ENCODE data around the gene TARBP2. TPM values are rescaled to one million over a fixed set of nuclear protein-coding genes. Genes with fewer than 3 reads are reported as not detected.
"Not testable (repeated sequence)": the region's sequence is repeated elsewhere in the genome, so short reads cannot be mapped to it uniquely, and the experiment has no call there.

TARBP2 gene
- total RNA-seq, 1 donor from 2014 or later, result 23.8 TPM

- DNase-seq, result no peak
Measured at GRCh38 chr12:53515291-53515680, 14.2 kb downstream of the TARBP2 start.

DNA sequence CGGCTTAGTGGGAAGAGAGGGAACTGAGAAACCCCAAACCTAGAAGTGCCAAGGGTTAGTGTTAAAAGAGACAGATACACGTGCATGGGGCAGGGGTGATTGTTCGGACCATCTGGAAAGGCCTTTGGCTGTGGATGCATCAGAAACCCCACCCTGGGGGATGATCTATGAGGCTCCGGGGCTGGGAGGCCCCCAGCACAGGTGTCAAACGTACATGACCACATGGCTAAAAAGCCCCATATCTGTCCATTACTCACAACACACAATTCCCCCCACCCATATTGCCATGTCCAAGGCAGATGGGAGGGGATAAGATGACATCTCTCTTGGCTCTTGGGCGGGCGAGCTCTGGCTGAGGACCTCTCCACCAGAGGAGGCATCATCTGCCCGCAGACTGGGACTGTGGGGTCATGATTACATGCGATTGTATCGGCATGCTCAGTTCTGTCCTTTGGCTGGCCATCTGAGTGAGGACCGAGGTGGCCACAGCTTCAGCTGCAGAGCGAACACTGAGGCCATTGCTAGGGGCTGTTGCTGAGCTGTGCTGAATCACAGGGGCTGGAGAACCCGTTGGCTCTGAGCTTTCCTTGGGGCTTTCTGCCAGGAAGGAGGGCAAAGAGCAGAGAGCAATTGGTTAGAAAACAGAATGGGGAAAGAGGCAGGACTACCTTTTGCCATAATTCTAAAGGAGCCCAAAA lies 15.8 kb downstream of the TARBP2 start:
- DNase-seq, result no peak

- DNase-seq, result no peak
Measured at GRCh38 chr12:53518381-53518780, 17.3 kb downstream of the TARBP2 start.

DNA sequence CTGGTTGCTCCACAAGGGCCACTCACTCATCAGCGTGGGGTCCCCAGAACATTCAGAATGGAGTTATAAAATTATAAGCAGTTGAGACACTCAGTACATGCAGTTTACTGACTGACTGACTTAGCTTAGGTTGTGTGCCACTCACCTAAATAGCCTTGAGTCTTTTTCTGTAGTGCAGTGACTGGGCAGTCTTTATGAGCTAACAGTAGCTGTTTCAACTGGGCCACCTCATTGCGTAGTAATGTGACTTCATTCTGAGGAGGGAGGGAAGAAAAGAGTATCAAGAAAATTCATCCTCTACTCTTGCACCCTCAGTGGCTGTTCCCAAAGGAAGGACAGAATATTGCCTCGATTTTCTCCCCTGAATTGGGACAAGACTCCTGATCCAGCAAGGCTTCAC lies 22.0 kb downstream of the TARBP2 start:
- DNase-seq, result no peak

DNA sequence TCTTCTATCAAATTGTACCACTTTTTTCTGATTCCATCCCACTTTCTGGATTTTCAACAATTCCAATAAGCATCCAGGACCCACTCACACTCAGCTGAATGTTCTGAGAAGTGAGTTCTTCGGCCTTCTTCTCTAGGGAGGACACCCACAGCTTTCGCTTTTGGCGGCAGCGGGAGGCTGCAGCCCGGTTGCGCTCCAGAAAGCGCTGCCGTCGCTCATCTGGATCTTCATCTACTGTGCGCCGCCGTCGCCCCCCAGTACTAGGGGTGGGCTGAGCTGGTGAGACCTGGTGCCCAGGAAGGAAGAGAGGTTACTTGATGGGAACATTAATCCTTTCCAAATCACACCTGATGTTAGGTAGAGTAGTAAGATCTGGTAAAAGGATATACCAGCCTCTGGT lies 23.4 kb downstream of the TARBP2 start:
- no peak for DNase-seq

DNA sequence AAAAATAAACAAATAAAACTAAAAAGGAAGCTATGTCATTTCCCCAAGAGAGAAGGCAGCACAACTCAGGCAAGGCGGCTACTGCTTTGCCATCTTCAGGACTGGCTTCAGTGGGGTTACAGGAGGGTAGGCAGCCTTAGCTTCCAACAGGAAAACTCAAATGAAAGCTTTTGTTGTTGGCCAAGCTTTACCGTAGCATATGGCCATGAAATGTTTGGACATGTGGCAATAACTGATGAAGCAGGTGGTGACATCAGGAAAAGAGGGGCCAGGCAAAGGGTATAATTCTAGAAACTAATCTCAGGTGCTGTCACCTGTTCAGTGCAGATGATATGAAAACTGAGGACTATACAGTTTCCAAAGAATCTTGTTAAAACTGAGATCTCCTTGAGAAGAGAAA lies 29.0 kb downstream of the TARBP2 start:
- DNase-seq, result no peak

GRCh38 chr12:53530920-53531319 lies 29.8 kb downstream of the TARBP2 start:
- DNase-seq, result no peak

- no peak for DNase-seq
Measured at GRCh38 chr12:53532021-53532420, 30.9 kb downstream of the TARBP2 start.

DNA sequence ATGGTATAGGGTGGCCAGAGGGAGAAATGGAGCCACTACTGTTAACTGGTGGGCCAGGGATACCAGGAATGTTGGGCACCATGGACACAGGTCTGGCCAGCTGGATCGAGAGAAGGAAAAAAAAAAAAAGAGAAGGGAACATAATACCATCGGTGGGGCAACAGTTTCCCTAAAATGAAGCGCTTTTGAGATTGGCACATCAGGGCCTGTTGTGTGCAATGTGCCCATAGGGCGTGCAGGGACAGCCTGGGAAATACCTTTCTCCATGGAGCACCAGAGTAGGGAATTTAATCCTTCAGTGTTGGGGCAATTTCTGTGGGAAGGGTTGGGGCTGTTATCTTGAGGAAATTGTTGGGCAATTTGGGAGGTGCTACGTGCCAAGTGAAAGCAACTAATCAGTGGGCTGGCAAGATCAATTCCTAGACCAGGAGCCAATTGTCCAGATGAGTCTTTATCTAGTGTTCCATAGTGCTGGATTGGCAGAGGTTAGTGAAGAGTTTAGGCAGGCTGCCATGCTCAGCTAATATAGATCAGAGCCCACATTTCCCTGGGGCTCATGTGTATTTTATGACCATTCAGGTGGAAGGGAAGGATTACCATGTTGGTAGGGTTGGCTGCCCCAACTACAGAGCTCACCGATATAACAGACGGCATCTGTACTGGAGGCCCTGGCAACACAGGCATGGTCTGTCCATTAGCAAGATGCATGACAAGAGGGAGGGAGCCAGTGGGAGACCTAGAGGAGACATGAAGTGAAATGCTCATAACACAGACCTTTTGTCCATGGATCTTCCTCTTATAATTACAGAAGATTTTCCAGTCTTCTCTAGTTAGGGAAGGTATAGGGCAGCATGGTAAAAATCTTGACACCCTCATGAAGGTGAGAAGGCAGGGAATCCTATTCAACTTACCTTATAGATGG lies 31.7 kb downstream of the TARBP2 start:
- no peak for DNase-seq

GRCh38 chr12:53533471-53533870 lies 32.4 kb downstream of the TARBP2 start:
- no peak for DNase-seq

GRCh38 chr12:53536962-53537361 lies 35.9 kb downstream of the TARBP2 start:
- no peak for DNase-seq

- no peak for DNase-seq
Measured at GRCh38 chr12:53538209-53538689, 37.2 kb downstream of the TARBP2 start.

DNA sequence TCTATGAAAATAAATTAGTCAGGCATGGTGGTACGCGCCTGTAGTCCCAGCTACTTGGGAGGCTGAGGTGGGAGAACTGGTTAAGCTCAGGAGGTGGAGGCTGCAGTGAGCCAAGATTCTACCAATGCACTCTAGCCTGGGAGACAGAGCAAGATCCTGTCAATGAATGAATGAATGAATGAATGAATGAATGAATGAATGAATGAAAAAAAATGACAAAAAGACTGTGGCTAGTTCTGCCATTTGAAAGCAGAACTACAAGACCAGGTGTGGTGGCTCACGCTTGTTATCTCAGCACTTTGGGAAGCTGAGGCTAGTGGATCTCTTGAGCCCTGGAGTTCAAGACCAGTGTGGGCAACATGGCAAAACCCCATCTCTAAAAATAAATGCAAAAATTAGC lies 38.4 kb downstream of the TARBP2 start:
- no peak for DNase-seq

- DNase-seq, result peak; percentile 44
Measured at GRCh38 chr12:53543539-53543938, 42.5 kb downstream of the TARBP2 start.

DNA sequence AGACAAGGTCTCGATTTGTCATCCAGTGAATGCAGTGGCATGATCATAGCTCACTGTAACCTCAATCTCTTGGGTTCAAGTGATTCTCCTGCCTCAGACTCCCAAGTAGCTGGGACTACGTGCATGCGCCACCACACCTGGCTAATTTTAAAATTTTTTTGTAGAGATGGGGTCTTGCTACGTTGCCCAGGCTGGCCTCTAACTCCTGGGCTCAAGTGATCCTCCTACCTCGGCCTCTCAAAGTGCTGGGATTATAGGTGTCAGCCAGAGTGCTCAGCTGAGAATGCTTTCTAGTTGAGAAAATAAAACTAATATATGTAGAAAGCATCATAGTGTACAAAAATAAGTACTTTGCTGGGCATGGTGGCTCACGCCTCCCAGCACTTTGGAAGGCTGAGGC lies 47.3 kb downstream of the TARBP2 start:
- not testable (repeated sequence) for DNase-seq

DNA sequence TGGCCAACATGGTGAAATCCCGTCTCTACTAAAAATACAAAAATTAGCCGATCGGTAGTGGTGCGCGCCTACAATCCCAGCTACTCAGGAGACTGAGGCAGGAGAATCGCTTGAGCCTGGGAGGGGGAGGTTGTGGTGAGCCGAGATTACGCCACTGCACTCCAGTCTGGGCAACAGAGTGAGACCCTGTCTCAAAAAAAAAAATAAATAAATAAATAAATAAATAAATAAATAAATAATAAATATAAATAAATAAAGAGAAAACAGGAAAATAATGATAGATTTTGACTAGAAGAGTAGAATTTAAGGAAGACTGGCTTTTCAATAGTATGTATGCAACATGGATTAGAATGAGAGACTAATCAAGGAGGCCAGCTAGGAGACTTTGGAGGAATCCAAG lies 49.0 kb downstream of the TARBP2 start:
- not testable (repeated sequence) for DNase-seq

- no peak for DNase-seq
Measured at GRCh38 chr12:53550595-53550994, 49.5 kb downstream of the TARBP2 start.

- no peak for DNase-seq
Measured at GRCh38 chr12:53551889-53552291, 50.8 kb downstream of the TARBP2 start.

DNA sequence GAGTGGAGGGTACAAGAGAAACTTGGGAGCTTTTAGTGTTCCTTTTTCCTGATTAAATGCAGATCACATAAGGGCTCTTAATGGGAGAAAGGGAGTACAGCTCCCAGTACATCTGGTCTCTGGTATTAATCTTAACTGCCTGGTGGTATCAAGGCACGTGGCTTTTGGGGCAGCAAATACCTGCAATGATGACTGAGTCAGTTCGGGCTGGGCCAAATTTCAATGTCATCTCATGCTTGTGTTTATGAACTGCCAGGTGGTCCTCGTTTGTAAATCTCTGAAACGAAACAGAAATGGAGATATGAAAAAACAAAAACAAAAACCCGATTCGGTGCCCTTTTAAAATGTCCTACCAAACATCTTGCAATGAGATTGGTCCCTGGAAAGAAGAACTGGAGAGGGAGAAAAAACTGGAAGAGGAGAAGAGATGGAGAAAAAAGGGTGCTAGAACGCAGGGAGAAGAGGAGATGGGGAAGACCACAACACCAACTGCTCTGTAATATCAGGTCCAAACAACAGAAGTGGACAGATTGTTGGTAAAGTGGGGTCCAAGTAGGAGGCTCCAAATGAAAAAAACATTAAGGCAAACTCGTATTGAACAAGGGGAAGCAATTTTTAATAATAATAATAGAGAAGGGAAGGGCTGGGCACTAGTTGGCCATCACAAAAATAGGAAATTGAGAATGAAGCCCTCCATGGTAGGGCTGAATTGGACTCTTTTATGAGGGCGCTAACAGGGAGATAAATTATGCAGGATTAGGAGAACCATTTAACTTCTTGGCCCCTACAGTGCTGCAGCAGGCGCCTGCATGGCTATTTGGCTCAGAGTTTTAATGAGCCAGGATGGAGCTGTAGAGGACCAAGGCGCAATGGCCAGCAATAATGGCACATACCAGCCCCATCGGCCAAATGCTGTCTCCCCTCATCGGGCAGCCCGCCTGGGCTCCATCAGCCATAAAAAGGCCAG lies 51.6 kb downstream of the TARBP2 start:
- no peak for DNase-seq
